ENCODE measurements around the gene GRID2.
"Not testable (repeated sequence)": the region's sequence is repeated elsewhere in the genome, so short reads cannot be mapped to it uniquely, and the experiment has no call there.

Gene GRID2

GRCh38 chr4:92305878-92306520 is 2.2 kb downstream of the GRID2 start:
- no peak for DNase-seq

DNA sequence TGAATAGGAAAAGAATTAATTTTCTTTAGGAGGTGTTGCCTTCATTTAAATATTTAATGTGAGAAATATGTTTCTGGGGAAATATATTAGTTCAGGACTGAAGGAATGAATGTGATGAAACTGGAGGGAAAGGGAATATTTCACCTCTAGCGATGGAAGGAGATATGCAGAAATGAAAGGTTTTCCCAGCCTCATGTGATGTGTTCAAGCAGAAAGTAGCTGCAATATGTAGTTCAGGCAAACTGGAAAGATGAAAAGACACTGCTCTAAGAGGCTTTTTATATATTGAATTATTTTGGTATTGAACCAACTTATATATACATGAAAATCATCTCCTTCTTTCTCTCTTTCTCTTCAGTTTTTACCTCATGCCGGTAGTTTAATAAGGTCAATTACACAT is 3.4 kb downstream of the GRID2 start:
- DNase-seq, result no peak

DNA sequence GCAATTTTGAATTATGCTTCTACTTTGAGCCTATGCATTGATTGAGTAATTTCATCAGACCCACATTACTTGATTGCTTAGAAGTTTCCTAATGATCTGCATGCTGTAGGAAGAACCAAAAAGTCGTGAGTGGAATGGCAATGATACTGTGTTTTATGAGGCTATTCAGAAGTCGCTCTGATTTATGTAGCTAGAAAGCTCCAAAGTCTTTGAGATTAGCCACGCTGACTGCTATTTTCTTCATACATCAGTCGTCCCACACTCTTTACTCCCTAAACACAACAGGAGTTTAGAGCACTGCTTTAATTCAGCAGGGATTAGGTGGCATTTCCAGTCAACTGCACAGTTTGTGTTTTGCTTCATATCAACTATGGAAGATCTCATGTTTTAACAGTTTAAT is 4.1 kb downstream of the GRID2 start:
- DNase-seq, result no peak

DNA sequence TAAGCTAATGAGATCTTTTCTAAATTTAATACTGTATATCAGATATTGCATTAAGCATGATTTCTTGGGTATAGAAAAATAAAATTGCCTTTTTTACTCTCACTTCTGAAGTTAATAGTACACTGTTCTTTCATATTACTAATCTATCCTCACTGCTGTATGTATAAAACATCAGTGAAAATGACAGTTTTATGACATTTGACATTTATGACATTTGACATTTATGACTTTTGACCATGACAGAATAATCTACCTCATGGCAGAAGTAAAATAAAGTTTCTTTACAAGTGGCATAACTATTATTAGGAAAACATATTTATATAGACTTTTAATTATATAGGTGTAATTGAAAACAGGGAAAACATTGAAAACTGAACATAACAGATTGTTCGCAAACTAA is 13.3 kb downstream of the GRID2 start:
- DNase-seq, result no peak

- DNase-seq, result no peak
Observed at GRCh38 chr4:92328095-92328494, 24.3 kb downstream of the GRID2 start.

DNA sequence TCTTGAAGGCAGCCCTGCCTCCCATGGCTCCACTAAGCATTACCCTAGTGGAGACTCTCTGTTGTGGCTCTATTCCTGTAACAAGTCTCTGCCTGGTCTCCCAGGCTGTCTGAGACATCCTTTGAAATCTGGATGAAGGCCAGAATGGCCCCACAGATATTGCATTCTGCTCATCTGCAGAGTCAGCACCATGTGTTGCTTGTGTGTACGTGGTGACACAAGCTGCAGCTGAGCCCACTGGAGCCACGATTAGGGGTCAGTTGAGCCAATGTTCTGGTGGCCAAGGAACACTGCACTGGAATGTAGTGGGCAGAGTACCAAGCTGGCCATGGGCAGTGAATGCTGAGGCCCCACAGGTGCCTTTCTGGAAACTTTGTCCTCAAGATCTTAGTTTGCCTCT is 29.2 kb downstream of the GRID2 start:
- DNase-seq, result no peak

GRCh38 chr4:92334716-92335350 is 31.1 kb downstream of the GRID2 start:
- DNase-seq, result no peak

DNA sequence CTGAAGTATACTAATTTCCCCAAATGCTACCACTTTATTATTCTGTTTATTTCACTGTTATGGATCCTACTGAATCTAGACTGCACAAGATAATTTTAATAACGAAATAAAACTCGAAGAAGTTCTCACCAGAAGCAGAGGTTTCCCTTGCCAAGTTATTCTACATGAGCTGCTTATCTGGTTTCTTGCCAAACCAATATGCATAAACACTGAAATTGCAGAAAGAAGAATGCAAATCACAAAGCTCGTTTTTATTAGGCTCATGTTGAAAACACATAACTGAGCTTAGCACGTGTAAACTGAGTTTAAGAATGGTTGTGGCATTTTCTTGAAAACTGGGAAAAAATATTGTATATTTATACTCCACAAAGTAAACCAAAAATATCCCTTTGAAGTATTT is 35.9 kb downstream of the GRID2 start:
- DNase-seq, result no peak

GRCh38 chr4:92344216-92344615 is 40.5 kb downstream of the GRID2 start:
- DNase-seq, result no peak

DNA sequence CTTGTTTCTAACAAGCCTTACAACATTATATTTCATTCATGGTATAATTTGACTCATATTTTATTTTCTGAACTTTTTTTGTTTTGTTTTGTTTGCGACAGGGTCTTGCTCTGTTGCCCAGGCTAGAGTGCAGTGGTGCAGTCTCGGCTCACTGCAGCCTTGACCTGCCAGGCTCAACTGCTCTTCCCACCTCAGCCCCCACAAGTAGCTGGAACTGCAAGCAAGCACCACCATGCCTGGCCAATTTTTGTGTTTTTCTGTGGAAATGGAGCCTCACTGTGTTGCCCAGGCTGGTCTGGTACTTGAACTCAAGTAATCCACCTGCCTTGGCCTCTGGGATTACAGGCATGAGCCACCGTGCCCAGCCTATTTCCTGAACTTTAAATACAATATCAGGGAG is 42.5 kb downstream of the GRID2 start:
- no peak for DNase-seq

GRCh38 chr4:92357966-92358365 is 54.2 kb downstream of the GRID2 start:
- no peak for DNase-seq

- DNase-seq, result no peak
Observed at GRCh38 chr4:92359491-92359890, 55.7 kb downstream of the GRID2 start.

- DNase-seq, result no peak
Observed at GRCh38 chr4:92362028-92362427, 58.3 kb downstream of the GRID2 start.

DNA sequence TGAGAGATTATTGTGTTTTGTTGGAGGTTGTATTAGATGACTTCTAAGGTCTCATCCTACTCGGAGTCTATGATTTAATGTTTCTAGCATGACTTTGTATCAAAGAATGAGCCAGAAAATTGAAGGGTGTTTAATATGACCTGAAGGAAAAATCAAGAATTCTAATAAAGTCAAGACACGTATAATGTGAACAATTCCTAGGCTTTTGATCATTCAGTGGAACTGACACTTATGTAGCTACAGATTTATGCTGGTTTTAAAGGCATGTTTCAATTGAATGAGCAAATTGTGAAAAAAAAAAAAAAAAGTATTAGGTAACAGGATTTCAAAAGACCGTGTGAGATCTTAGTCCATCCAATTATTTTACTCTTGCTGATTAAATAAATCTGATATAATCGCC is 64.9 kb downstream of the GRID2 start:
- DNase-seq, result no peak

DNA sequence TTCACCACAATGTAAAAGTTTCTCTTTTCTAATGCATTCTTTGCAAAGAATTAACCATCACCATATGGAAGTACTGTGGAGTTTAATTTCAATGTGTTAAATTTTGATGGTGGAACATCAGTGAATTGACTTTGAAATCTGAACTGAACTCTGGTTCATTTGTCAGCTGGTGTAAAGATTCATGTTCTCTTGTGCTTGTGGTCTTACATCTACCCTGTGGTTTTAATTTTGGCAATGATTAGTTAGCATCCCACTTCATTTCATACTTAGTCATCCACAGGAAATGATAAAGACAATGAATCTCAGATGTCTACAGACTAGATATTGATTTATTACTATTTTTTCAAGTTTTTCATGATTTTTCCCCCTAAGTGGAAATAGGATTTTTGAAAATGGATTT is 77.8 kb downstream of the GRID2 start:
- no peak for DNase-seq

DNA sequence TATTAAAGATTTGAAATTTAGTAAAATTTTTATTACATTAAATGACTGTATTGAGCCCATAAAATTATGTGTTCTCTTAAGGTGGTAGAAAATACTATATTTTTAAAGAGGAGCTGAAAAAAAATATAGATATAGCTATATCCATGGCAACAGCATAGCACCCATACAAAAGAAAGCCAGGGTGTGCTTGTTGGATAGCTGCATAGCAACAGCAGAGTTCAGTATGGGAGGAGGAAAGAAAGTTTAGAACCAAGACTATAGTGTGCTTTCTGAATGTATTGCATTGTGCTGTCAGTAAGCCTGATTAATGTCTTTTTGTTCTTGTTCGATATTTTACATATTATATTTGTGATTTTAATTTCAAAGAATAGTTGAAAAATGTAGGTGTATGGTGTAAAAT is 78.4 kb downstream of the GRID2 start:
- no peak for DNase-seq

DNA sequence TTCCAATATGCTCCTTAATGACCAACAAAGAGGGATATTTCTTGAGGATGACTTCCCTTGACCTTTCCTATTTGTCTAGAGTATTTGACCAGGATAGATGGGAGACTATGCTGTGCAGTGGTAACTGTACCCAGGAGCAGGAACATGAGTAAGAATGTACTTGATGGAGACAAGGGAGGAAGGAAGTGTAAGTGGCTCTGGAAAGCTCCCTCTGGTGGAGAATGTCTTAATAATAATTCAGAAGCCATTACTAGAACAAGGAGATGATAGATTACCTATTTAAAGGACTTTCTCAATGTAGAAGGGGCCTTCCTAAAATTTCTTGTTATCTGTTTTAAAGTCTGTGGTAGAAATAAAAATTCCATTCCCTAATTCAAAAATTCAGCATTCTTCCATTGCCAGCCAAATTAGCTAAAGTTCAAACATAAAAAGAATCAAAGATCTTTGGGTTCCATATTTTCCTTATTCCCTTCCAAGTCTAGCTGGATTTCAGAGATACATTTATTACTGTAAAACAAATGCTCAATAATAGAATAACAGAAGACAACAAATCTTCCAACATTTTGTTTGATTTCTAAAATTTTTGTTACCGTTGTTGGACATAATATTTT is 83.8 kb downstream of the GRID2 start:
- no peak for DNase-seq

DNA sequence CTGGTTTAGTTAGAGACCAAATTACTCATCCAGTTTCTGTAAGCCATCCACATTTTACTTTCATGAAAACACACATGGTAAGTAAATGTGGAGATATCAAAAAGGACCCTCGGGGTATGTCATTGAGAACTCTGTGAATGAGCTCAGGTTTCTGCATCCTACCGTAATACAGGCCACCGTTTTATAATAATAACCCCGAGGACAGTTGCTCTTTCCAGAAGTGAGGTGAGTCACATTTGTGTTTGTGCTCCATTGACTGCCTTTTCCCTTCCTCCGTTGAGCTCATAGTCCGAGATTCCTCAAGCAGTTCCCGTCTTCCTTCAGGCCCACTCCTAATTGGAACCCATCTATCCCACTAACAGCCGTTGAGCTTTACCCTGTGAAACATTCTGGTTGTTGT is 95.3 kb downstream of the GRID2 start:
- no peak for DNase-seq

GRCh38 chr4:92403525-92403924 is 99.8 kb downstream of the GRID2 start:
- DNase-seq, result not testable (repeated sequence)

DNA sequence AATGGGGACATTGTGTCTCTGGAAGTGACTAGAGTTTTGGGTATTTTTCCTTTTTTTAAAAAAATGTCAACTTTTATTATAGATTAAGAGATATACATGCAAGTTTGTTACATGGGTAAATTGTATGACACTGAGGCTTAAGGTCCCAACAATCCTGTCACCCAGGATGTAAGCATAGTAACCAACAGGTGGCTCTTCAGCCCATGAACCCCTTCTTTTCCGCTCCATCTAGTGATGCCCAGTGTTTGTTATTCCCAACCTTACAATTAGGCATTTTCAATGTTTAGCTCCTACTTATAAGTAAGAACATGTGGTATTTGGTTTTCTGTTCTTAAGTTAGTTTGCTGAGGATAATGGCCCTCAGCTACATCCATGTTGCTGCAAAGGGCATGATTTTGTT is 102.7 kb downstream of the GRID2 start:
- no peak for DNase-seq

- DNase-seq, result no peak
Observed at GRCh38 chr4:92421920-92422319, 118.2 kb downstream of the GRID2 start.

GRCh38 chr4:92433272-92433758 is 129.5 kb downstream of the GRID2 start:
- DNase-seq, result no peak

DNA sequence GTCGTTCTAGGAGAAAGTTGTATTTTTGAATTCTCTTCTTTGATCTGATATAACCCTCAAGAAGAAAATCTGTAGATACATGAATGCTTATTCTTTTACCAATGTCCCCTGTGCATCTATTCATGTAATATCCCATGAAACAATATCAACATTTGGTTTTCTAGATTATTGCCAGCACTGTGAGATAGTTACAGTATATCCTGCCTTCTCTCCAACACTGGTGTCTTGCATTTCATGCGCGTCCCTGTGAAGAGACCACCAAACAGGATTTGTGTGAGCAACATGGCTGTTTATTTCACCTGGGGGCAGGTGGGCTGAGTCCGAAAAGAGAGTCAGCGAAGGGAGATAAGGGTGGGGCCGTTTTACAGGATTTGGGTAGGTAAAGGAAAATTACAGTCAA is 135.0 kb downstream of the GRID2 start:
- not testable (repeated sequence) for DNase-seq

GRCh38 chr4:92442131-92442530 is 138.4 kb downstream of the GRID2 start:
- DNase-seq, result not testable (repeated sequence)
